HEK293 (cell line): Measurements from ENCODE around the gene SHISAL1.

Experiments
- CTCF ChIA-PET: fragments of 350-600 bp; formaldehyde crosslinking; extraction: SDS; loops from one replicate; lab custom pipeline; 2021; ENCODE audit warnings: antibody characterized with exemption; lab: Yijun Ruan, JAX
- POLR2A ChIA-PET: fragments of 300-600 bp; formaldehyde crosslinking; extraction: SDS; loops from one replicate; lab custom pipeline; 2020; ENCODE audit warnings: antibody characterized with exemption, inconsistent platforms; lab: Yijun Ruan, JAX
- H3K27ac ChIP-seq: fragments of 200-500 bp; sonication (Bioruptor generic); 2 replicates; pipeline ENCODE4 v1.5.1; 2014; ENCODE audit warnings: low read depth, low read length, control low read depth, inconsistent platforms; ENCODE audit errors: extremely low read depth
- H3K36me3 ChIP-seq, 2 experiments: fragments of 200-500 bp in 1 of 2; sonication (Bioruptor generic) in 1 of 2; 1 replicate in 1 of 2; 2 replicates in 1 of 2; pipeline ENCODE4 v1.5.1; 2014 to 2017; ENCODE audit warnings: inconsistent platforms in 2 of 2, low read length in 2 of 2; ENCODE audit not compliant: control insufficient read depth in 2 of 2, insufficient read depth in 1 of 2
- H3K4me1 ChIP-seq: fragments of 200-500 bp; sonication (Bioruptor generic); 2 replicates; pipeline ENCODE4 v1.5.1; 2014; ENCODE audit warnings: mild to moderate bottlenecking, low read length, inconsistent platforms; ENCODE audit not compliant: control insufficient read depth, insufficient read depth
- H3K4me3 ChIP-seq: 2 replicates; pipeline ENCODE4 v1.5.1; 2011; ENCODE audit warnings: low read depth, mild to moderate bottlenecking, control low read depth, low read length, moderate library complexity
- H3K9me3 ChIP-seq: fragments of 200-500 bp; sonication (Bioruptor generic); 2 replicates; pipeline ENCODE4 v1.5.1; 2014; ENCODE audit warnings: low read depth, low read length, inconsistent platforms; ENCODE audit not compliant: control insufficient read depth, insufficient read depth
- AEBP2 ChIP-seq: fragments of 450-650 bp; formaldehyde crosslinking; IDR thresholded peaks from 2 replicates; pipeline ENCODE4 v1.5.1; 2016; ENCODE audit warnings: missing biosample characterization, missing genetic modification characterization, borderline replicate concordance
- GFI1B ChIP-seq: fragments of 450-650 bp; formaldehyde crosslinking; IDR thresholded peaks from 2 replicates; pipeline ENCODE4 v1.5.1; 2016; ENCODE audit warnings: missing biosample characterization, missing genetic modification characterization
- KLF1 ChIP-seq: fragments of 450-650 bp; formaldehyde crosslinking; IDR thresholded peaks from 2 replicates; pipeline ENCODE4 v1.5.1; 2016; ENCODE audit warnings: missing biosample characterization, missing genetic modification characterization
- PRDM4 ChIP-seq: fragments of 450-650 bp; formaldehyde crosslinking; IDR thresholded peaks from 2 replicates; pipeline ENCODE4 v1.5.1; 2017; ENCODE audit warnings: missing biosample characterization, missing genetic modification characterization
- YY1 ChIP-seq: fragments of 450-650 bp; formaldehyde crosslinking; IDR thresholded peaks from 2 replicates; pipeline ENCODE4 v1.5.1; 2018; ENCODE audit warnings: missing biosample characterization, missing genetic modification characterization
- ZNF10 ChIP-seq: fragments of 450-650 bp; formaldehyde crosslinking; IDR thresholded peaks from 2 replicates; pipeline ENCODE4 v1.5.1; 2017; ENCODE audit warnings: missing biosample characterization, missing genetic modification characterization
- ZNF202 ChIP-seq: fragments of 450-650 bp; formaldehyde crosslinking; IDR thresholded peaks from 2 replicates; pipeline ENCODE4 v1.5.1; 2016; ENCODE audit warnings: missing biosample characterization, missing genetic modification characterization, borderline replicate concordance
- ZNF23 ChIP-seq: fragments of 450-650 bp; formaldehyde crosslinking; IDR thresholded peaks from 2 replicates; pipeline ENCODE4 v1.5.1; 2016; ENCODE audit warnings: missing biosample characterization, missing genetic modification characterization, borderline replicate concordance
- ZNF248 ChIP-seq: fragments of 450-650 bp; formaldehyde crosslinking; IDR thresholded peaks from 2 replicates; pipeline ENCODE4 v1.5.1; 2017; ENCODE audit warnings: missing biosample characterization, missing genetic modification characterization
- ZNF274 ChIP-seq, 2 experiments: fragments of 200-500 bp in 1 of 2; fragments of 450-650 bp in 1 of 2; sonication (Bioruptor generic) in 1 of 2; formaldehyde crosslinking in 1 of 2; IDR thresholded peaks; 2 replicates each; pipeline versions ENCODE4 v1.5.1 to v1.6.1; 2014 to 2016; ENCODE audit warnings: borderline replicate concordance in 1 of 2, inconsistent platforms in 1 of 2, low read length in 1 of 2, missing biosample characterization in 1 of 2, missing genetic modification characterization in 1 of 2
- ZNF398 ChIP-seq: fragments of 450-650 bp; formaldehyde crosslinking; IDR thresholded peaks from 2 replicates; pipeline ENCODE4 v1.5.1; 2017; ENCODE audit warnings: missing biosample characterization, missing genetic modification characterization
- ZNF510 ChIP-seq: fragments of 450-650 bp; formaldehyde crosslinking; IDR thresholded peaks from 2 replicates; pipeline ENCODE4 v1.5.1; 2018; ENCODE audit warnings: mild to moderate bottlenecking, missing genetic modification characterization, missing biosample characterization; ENCODE audit not compliant: insufficient replicate concordance
- ZNF549 ChIP-seq: fragments of 450-650 bp; IDR thresholded peaks from 2 replicates; pipeline ENCODE4 v1.5.1; 2018; ENCODE audit warnings: missing biosample characterization, missing genetic modification characterization, mild to moderate bottlenecking, inconsistent platforms, moderate library complexity
- ZNF639 ChIP-seq: fragments of 450-650 bp; formaldehyde crosslinking; IDR thresholded peaks from 2 replicates; pipeline ENCODE4 v1.5.1; 2016; ENCODE audit warnings: missing biosample characterization, missing genetic modification characterization
- ZNF645 ChIP-seq: fragments of 450-650 bp; formaldehyde crosslinking; IDR thresholded peaks from 2 replicates; pipeline ENCODE4; 2016; ENCODE audit warnings: missing biosample characterization, missing genetic modification characterization
- ZNF704 ChIP-seq: fragments of 450-650 bp; formaldehyde crosslinking; IDR thresholded peaks from 2 replicates; pipeline ENCODE4 v1.5.1; 2016; ENCODE audit warnings: missing biosample characterization, missing genetic modification characterization
- ZNF747 ChIP-seq: fragments of 450-650 bp; formaldehyde crosslinking; IDR thresholded peaks from 2 replicates; pipeline ENCODE4 v1.5.1; 2016; ENCODE audit warnings: missing biosample characterization, missing genetic modification characterization
- ZNF777 ChIP-seq: fragments of 450-650 bp; formaldehyde crosslinking; IDR thresholded peaks from 2 replicates; pipeline ENCODE4 v1.5.1; 2017; ENCODE audit warnings: missing biosample characterization, missing genetic modification characterization, borderline replicate concordance
- ZSCAN16 ChIP-seq: fragments of 450-650 bp; formaldehyde crosslinking; IDR thresholded peaks from 2 replicates; pipeline ENCODE4 v1.5.1; 2016; ENCODE audit warnings: missing biosample characterization, missing genetic modification characterization

Gene SHISAL1

GRCh38 chr22:44313385-44314006, 745 bp upstream of the SHISAL1 start:
- H3K27ac ChIP-seq: no peak overlapping the region
- CTCF ChIA-PET: no interaction called here

GRCh38 chr22:44311855-44312170, 938 bp downstream of the SHISAL1 start:
- Histone ChIP-seq H3K27ac (no peak overlapping the region), H3K4me1 (no peaks in the 10 kb centered on the region; the same call in 1 of the 2 replicates), H3K36me3 (no peaks in the 10 kb centered on the region), H3K4me3 (no peak overlapping the region), H3K9me3 (no peaks in the 10 kb centered on the region)
- CTCF ChIA-PET: no interaction called here
- TF ChIP-seq ZNF639 (tag by site-specific recombination) (no peak), ZNF704 (tag by site-specific recombination) (no peak), ZNF274 (IDR thresholded peaks at IDR 0.05; ENCODE audit: low read length) (no peak), ZNF274 (tag by site-specific recombination; IDR thresholded peaks at IDR 0.05; ENCODE audit: borderline replicate concordance) (no peak), ZNF510 (tag by site-specific recombination) (no peak), ZNF549 (tag by site-specific recombination) (no peak), ZNF248 (tag by site-specific recombination) (no peak)
- TF ChIP-seq, all 188 proteins: peak for 0
- POLR2A ChIA-PET: no interaction called here

More at GRCh38 chr22:44313385-44314006, 745 bp upstream of the SHISAL1 start:
- H3K36me3 ChIP-seq: no peaks in the 10 kb centered on the region
- H3K4me3 ChIP-seq: no peak overlapping the region
- TF ChIP-seq ZNF398 (tag by site-specific recombination): no peak
- TF ChIP-seq KLF1 (tag by site-specific recombination): peak; percentile 74
- no peaks in the 10 kb centered on the region for H3K9me3 ChIP-seq
- no peaks in the 10 kb centered on the region; the same call in 1 of the 2 replicates for H3K4me1 ChIP-seq
- POLR2A ChIA-PET: no interaction called here

GRCh38 chr22:44311104-44311854, 1.5 kb downstream of the SHISAL1 start:
- H3K4me3 ChIP-seq: no peak overlapping the region
- no peaks in the 10 kb centered on the region for H3K9me3 ChIP-seq
- ChIA-PET POLR2A (no interaction called here), CTCF (interaction anchor here (1.3 kb wide), 1 partner anchor 18 kb away, joined by 4 read pairs; no protein-coding TSS in a partner anchor)
- H3K36me3 ChIP-seq: no peaks in the 10 kb centered on the region
- H3K4me1 ChIP-seq: no peaks in the 10 kb centered on the region; the same call in 1 of the 2 replicates
- H3K27ac ChIP-seq: no peak overlapping the region
- TF ChIP-seq YY1 (tag by site-specific recombination) (no peak), PRDM4 (tag by site-specific recombination) (no peak), ZNF10 (tag by site-specific recombination) (no peak), AEBP2 (tag by site-specific recombination) (no peak), GFI1B (tag by site-specific recombination) (no peak), ZNF23 (tag by site-specific recombination) (no peak), ZNF747 (no peak), ZNF202 (no peak), ZNF645 (tag by site-specific recombination) (no peak), ZNF777 (tag by site-specific recombination) (no peak), ZSCAN16 (no peak)
